Pancreas (tissue), 10 donors: Measurements from ENCODE around the gene CABLES1. TPM values are rescaled to one million over a fixed set of nuclear protein-coding genes. Genes with fewer than 3 reads are reported as not detected.

Experiments
- ATAC-seq, 4 donors: fragments of 200-7000 bp; cut with Tn5 transposase; one replicate each; pipeline versions ENCODE4 v1.8.0 to v1.9.1; 2020; ENCODE audit warnings: mild to moderate bottlenecking in 4 of 4, moderate library complexity in 4 of 4
- DNase-seq, 6 donors: peaks; one replicate each; pipeline ENCODE4 v3.0.0-alpha.2; 2020
- FAIRE-seq: peaks from 2 replicates; lab custom pipeline; 2012; peaks lifted over from hg19 to GRCh38; lab: Jason Lieb, UNC
- H3K27ac ChIP-seq, 4 donors: fragments of 200-600 bp; sonication (generic); 1 replicate in 3 of 4; 2 replicates in 1 of 4; pipeline versions ENCODE4 v1.5.0 to v1.8.0; 2020
- H3K27me3 ChIP-seq, 4 donors: fragments of 200-600 bp; one replicate each; pipeline ENCODE4 v1.8.0; 2021
- H3K36me3 ChIP-seq, 3 donors: fragments of 200-600 bp; sonication (generic) in 1 of 3; one replicate each; pipeline versions ENCODE4 v1.5.0 to v1.8.0; 2020 to 2021
- H3K4me1 ChIP-seq, 3 donors: fragments of 200-600 bp; one replicate each; pipeline ENCODE4 v1.8.0; 2021
- H3K4me3 ChIP-seq, 4 donors: fragments of 200-600 bp; sonication (generic) in 2 of 4; one replicate each; pipeline versions ENCODE4 v1.5.0 to v1.8.0; 2020 to 2021
- H3K9me3 ChIP-seq, 4 donors: fragments of 200-600 bp; one replicate each; pipeline ENCODE4 v1.8.0; 2021
- WGBS, 2 donors: extraction: QIAGEN DNeasy Blood & Tissue Kit; methylation state at CpG; one replicate each; pipeline ENCODE4 v1.1.7; 2013; 5-methylcytosine and 5-hydroxymethylcytosine counted together
- intact Hi-C, 3 donors: fragments of 100-400 bp; cut with DNase I; formaldehyde crosslinking; loops; one replicate each; pipeline versions ENCODE4 v1.11.1 to v1.14.2; 2022
- polyA plus RNA-seq, 2 donors: library from polyadenylated mRNA; stranded (reverse); fragments of 200-250 nt; gene quantifications; one replicate each; pipeline ENCODE4 v1.2.3, GENCODE V29; 2013
- total RNA-seq, 6 donors: library from RNA; stranded (reverse); fragmentation: NEBNext Ultra II Directional in 4 of 6; extraction: Animal tissue kit (Norgen Biotek cat#: 25700) in 4 of 6; gene quantifications; one replicate each; pipeline versions ENCODE4 v1.2.1 to v1.2.4, GENCODE V29; 2021 to 2023
- TF ChIP-seq, protein P1 (sequence below), 4 donors: fragments of 200-600 bp; sonication (generic) in 3 of 4; IDR thresholded peaks; one replicate each; pipeline versions ENCODE4 v1.5.0 to v1.8.0; 2021; ENCODE audit warnings: antibody characterized with exemption in 4 of 4
- donor health status: healthy with polysubstance abuse.
- donor health status: DM: no; HTN: no; CAD: no; lungs with moderate emphysema.
- donor health status: DM: no; HTN: no; CAD: no.
- donor health status: control.
- donor health status: control.
- donor health status: Bipolar disorder and iron deficiency.
- donor health status: DM: yes; HTN: yes; CAD: no.
- donor health status: DM: no; HTN: no; CAD: no.
- donor health status: DM: no; HTN: no; CAD: no.
- donor health status: DM: yes; HTN: yes; CAD: no.

Gene CABLES1
- total and polyA plus RNA-seq, 8 donors = 2.0 to 5.7 (median 3.2) TPM

DNA sequence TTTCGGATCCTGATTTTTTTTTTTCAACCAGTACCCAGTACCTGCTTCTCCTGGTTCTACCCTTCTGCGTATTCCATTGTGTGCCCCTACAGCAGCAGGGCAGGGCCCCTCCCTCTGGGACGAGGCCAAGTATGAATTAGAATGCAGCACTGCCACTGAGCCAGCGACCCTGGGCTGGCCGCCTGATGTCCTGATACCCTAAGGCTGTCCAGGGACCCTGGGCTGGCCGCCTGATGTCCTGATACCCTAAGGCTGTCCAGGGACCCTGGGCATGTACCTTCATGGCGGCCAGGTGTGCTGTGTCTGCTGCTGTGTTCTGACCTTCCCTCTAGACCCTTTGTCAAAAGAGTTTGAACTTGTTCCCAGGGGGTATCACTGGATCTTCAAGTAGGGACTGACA lies 42.9 kb downstream of the CABLES1 start:
- H3K4me1 ChIP-seq = peaks cover 0 to 12% (median 7%) of the 10 kb centered on the region in 3 donors
- no peak overlapping the region for H3K4me3 ChIP-seq
- peak in 3 of 6 donors; percentile 29 to 83 (median 39) for DNase-seq
- no peaks in the 10 kb centered on the region for H3K36me3 ChIP-seq
- ATAC-seq = peak; percentile 9 to 24 (median 12)
- no peaks in the 10 kb centered on the region for H3K9me3 ChIP-seq
- TF ChIP-seq, protein P1, sequence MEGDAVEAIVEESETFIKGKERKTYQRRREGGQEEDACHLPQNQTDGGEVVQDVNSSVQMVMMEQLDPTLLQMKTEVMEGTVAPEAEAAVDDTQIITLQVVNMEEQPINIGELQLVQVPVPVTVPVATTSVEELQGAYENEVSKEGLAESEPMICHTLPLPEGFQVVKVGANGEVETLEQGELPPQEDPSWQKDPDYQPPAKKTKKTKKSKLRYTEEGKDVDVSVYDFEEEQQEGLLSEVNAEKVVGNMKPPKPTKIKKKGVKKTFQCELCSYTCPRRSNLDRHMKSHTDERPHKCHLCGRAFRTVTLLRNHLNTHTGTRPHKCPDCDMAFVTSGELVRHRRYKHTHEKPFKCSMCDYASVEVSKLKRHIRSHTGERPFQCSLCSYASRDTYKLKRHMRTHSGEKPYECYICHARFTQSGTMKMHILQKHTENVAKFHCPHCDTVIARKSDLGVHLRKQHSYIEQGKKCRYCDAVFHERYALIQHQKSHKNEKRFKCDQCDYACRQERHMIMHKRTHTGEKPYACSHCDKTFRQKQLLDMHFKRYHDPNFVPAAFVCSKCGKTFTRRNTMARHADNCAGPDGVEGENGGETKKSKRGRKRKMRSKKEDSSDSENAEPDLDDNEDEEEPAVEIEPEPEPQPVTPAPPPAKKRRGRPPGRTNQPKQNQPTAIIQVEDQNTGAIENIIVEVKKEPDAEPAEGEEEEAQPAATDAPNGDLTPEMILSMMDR (IDR thresholded peaks at IDR 0.05) = no peak
- intact Hi-C loops = no loop called here
- H3K27ac ChIP-seq = peak overlapping the region in 1 of 4 donors; percentile 56
- 37 to 44% methylated on average over 7 of the region's 7 CpGs for WGBS, 2 donors
- FAIRE-seq = no peak
- H3K27me3 ChIP-seq = no peaks in the 10 kb centered on the region

DNA sequence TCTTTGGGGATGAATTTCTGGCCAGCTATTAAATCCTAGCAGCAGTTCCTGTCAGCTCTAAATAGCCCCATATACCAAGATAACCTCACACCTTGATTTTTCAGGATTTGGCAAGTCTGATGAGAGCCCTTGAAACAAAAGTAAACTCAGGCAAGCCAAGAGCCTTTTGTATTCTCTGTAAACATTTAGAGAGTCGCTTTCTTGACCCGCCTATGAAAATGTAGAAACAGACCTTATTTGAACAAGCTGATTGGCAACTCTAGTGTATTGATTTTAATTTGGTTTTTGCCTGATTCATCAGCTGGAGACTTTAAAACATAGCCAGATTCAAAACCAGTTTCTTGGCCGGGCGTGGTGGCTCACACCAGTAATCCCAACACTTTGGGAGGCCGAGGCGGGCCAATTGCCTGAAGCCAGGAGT lies 43.4 kb downstream of the CABLES1 start:
- 22 to 31% methylated on average over 6 of the region's 6 CpGs for WGBS, 2 donors
- Histone ChIP-seq H3K27ac (peak overlapping the region in 1 of 4 donors; percentile 56), H3K9me3 (no peaks in the 10 kb centered on the region), H3K4me3 (no peak overlapping the region), H3K4me1 (peaks cover 0 to 12% (median 7%) of the 10 kb centered on the region in 3 donors), H3K36me3 (no peaks in the 10 kb centered on the region), H3K27me3 (no peaks in the 10 kb centered on the region)
- TF ChIP-seq, protein P1 (IDR thresholded peaks at IDR 0.05) = no peak
- ATAC-seq (peak; percentile 75 to 84 (median 76)), FAIRE-seq (no peak), DNase-seq (peak in 3 of 6 donors; percentile 41 to 67 (median 53))
- intact Hi-C loops = no loop called here

DNA sequence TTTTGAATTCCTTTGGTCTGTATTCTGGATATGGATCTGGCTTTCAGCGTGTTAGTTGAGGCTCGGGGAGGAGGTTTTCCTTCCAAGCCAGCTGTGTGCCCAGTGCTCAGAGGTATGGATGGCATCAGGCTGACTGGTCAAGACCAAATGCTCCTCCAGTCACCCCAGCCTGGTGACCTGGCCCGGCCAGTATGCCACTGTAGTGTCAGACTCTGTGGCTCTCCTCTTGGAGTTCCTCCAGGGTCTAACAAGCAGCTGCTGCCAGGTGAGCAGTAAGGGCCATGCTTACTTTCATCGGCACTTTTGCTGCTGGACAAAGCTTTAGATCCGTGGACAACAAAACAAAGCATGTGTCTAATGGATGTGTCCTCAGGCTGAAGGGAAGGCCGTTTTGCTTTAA lies 44.1 kb downstream of the CABLES1 start:
- TF ChIP-seq, protein P1 (IDR thresholded peaks at IDR 0.05) = no peak
- H3K9me3 ChIP-seq = no peaks in the 10 kb centered on the region
- no peak for FAIRE-seq
- ATAC-seq = no peak
- 80 to 94% methylated on average over 6 of the region's 6 CpGs for WGBS, 2 donors
- intact Hi-C loops = no loop called here
- H3K36me3 ChIP-seq = no peaks in the 10 kb centered on the region
- peaks cover 0 to 12% (median 7%) of the 10 kb centered on the region in 3 donors for H3K4me1 ChIP-seq
- no peak overlapping the region for H3K4me3 ChIP-seq
- H3K27ac ChIP-seq = no peak overlapping the region
- peak in 1 of 6 donors; percentile 12 for DNase-seq
- no peaks in the 10 kb centered on the region for H3K27me3 ChIP-seq

DNA sequence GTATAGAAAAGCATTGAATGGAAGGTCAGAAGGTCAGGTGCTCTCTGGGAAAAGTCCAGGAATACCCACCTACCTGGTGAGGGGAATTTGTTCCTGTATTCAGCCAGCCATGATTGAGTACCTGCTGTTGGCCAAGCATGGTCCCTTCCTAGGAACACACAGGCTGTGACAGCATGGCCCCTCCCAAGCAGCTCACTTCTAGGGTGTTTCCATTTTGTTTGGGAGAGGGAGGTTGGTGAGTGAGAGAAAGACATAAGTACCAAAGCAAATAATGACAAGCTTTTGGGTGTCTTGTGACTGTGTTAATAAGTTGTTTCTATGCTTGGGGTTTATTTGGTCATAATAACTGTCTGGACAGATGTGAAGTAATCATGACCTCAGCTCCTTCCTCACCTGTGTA lies 46.3 kb downstream of the CABLES1 start:
- Histone ChIP-seq H3K27me3 (no peaks in the 10 kb centered on the region), H3K27ac (no peak overlapping the region), H3K36me3 (no peaks in the 10 kb centered on the region), H3K9me3 (no peaks in the 10 kb centered on the region), H3K4me1 (peaks cover 0 to 12% (median 7%) of the 10 kb centered on the region in 3 donors), H3K4me3 (no peak overlapping the region)
- TF ChIP-seq, protein P1 (IDR thresholded peaks at IDR 0.05) = no peak
- intact Hi-C loops = no loop called here
- FAIRE-seq (no peak), ATAC-seq (no peak), DNase-seq (no peak)

DNA sequence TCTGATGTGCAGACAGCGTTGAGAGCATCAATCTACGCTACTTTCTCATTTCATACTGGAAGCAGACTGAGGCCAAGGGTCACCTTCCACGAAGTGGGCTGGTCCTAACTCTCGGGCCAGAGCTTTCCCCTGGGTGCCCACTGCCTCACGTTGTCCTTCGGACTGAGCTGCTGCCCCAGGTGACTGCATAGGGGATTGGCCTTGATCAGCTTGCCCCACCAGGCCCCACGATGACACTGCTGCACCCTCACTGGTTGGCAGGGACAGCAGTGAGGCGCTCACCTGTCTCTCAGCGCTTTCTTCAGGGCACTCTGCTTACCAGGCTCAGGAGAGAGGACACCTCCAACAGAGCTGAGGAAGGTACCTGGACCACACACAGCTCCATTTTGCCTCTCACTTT lies 47.3 kb downstream of the CABLES1 start:
- Histone ChIP-seq H3K9me3 (no peaks in the 10 kb centered on the region), H3K4me3 (no peak overlapping the region), H3K36me3 (no peaks in the 10 kb centered on the region), H3K27ac (no peak overlapping the region), H3K27me3 (no peaks in the 10 kb centered on the region), H3K4me1 (peaks cover 0 to 9% (median 7%) of the 10 kb centered on the region in 3 donors)
- DNase-seq (no peak), ATAC-seq (no peak), FAIRE-seq (no peak)
- intact Hi-C loops = no loop called here
- TF ChIP-seq, protein P1 (IDR thresholded peaks at IDR 0.05) = no peak
- WGBS, 2 donors = 93 to 95% methylated on average over 9 of the region's 9 CpGs
